Aorta (tissue), 5 donors: ENCODE data around the gene HK3. TPM values are rescaled to one million over a fixed set of nuclear protein-coding genes. Genes with fewer than 3 reads are reported as not detected.
A peak's percentile ranks its signal among the peaks of the same experiment; 100 is the strongest.

Source experiments
- ATAC-seq: fragments of 200-7000 bp; cut with Tn5 transposase; one replicate; pipeline ENCODE4 v1.9.1; 2022; ENCODE audit warnings: moderate library complexity; ENCODE audit not compliant: low FRiP score
- DNase-seq, 2 donors: peaks; one replicate each; pipeline ENCODE4 v3.0.0-alpha.2; 2020
- H3K27ac ChIP-seq, 2 donors: one replicate each; pipeline ENCODE4 v1.5.1; 2013; ENCODE audit warnings: low read length in 2 of 2, mild to moderate bottlenecking in 2 of 2, moderate library complexity in 2 of 2, control low read depth in 1 of 2, inconsistent platforms in 1 of 2, low read depth in 1 of 2
- H3K27me3 ChIP-seq, 2 donors: one replicate each; pipeline ENCODE4 v1.6.1; 2013; ENCODE audit warnings: control low read depth in 1 of 2, low read length in 1 of 2, mild to moderate bottlenecking in 1 of 2, moderate library complexity in 1 of 2; ENCODE audit not compliant: insufficient read depth in 2 of 2, control insufficient read depth in 1 of 2
- H3K36me3 ChIP-seq, 2 donors: one replicate each; pipeline ENCODE4 v1.6.1; 2013; ENCODE audit warnings: control low read depth in 1 of 2, low read length in 1 of 2, mild to moderate bottlenecking in 1 of 2; ENCODE audit not compliant: insufficient read depth in 2 of 2, control insufficient read depth in 1 of 2
- H3K4me1 ChIP-seq, 2 donors: one replicate each; pipeline ENCODE4 v1.6.1; 2013; ENCODE audit warnings: low read length in 2 of 2, control low read depth in 1 of 2, mild to moderate bottlenecking in 1 of 2, moderate library complexity in 1 of 2; ENCODE audit not compliant: insufficient read depth in 2 of 2, control insufficient read depth in 1 of 2
- H3K4me3 ChIP-seq, 2 donors: one replicate each; pipeline ENCODE4 v1.5.1; 2013; ENCODE audit warnings: low read length in 2 of 2, control low read depth in 1 of 2, mild to moderate bottlenecking in 1 of 2
- H3K9me3 ChIP-seq: one replicate; pipeline ENCODE4 v1.6.1; 2013; ENCODE audit warnings: mild to moderate bottlenecking, low read length; ENCODE audit not compliant: control insufficient read depth
- WGBS, 2 donors: extraction: QIAGEN DNeasy Blood & Tissue Kit; methylation state at CpG; one replicate each; pipeline ENCODE4 v1.1.7; 2013; 5-methylcytosine and 5-hydroxymethylcytosine counted together
- intact Hi-C, 2 donors: fragments of 100-400 bp; cut with DNase I; formaldehyde crosslinking; loops; one replicate each; pipeline versions ENCODE4 v1.14.2 to v1.15.0; 2022
- long read RNA-seq, 2 donors: library from polyadenylated mRNA; unstranded; transcript quantifications; one replicate each; pipeline ENCODE4 v2.0.0, GENCODE V29; 2020 to 2021
- polyA plus RNA-seq, 2 donors: library from polyadenylated mRNA; stranded (reverse); fragments of 200-250 nt; gene quantifications; one replicate each; pipeline ENCODE4 v1.2.3, GENCODE V29; 2013
- total RNA-seq, 2 donors: library from RNA; stranded (reverse); fragmentation: NEBNext Ultra II Directional; extraction: Animal tissue kit (Norgen Biotek cat#: 25700); gene quantifications; one replicate each; pipeline ENCODE4 v1.2.1, GENCODE V29; 2021
- donor health status: healthy with polysubstance abuse.
- donor health status: Bipolar disorder and iron deficiency.
- donor health status: DM: no; HTN: no; CAD: no.
- donor health status: DM: no; HTN: no; CAD: no.
- donor health status: DM: yes; HTN: yes; CAD: no.

Gene HK3, protein sequence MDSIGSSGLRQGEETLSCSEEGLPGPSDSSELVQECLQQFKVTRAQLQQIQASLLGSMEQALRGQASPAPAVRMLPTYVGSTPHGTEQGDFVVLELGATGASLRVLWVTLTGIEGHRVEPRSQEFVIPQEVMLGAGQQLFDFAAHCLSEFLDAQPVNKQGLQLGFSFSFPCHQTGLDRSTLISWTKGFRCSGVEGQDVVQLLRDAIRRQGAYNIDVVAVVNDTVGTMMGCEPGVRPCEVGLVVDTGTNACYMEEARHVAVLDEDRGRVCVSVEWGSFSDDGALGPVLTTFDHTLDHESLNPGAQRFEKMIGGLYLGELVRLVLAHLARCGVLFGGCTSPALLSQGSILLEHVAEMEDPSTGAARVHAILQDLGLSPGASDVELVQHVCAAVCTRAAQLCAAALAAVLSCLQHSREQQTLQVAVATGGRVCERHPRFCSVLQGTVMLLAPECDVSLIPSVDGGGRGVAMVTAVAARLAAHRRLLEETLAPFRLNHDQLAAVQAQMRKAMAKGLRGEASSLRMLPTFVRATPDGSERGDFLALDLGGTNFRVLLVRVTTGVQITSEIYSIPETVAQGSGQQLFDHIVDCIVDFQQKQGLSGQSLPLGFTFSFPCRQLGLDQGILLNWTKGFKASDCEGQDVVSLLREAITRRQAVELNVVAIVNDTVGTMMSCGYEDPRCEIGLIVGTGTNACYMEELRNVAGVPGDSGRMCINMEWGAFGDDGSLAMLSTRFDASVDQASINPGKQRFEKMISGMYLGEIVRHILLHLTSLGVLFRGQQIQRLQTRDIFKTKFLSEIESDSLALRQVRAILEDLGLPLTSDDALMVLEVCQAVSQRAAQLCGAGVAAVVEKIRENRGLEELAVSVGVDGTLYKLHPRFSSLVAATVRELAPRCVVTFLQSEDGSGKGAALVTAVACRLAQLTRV
- 10 to 100 TPM; 26.8 to 38.8 TPM for total RNA-seq
- polyA plus RNA-seq = 1 to 10 TPM; 7.9 to 8.9 TPM
- long read RNA-seq, donor 1, transcript HK3-201 (19 exons, 3,066 nt) = major isoform, 9 of 31 reads
- long read RNA-seq, donor 1, partial matches to known transcripts = 8 of 31 reads
- long read RNA-seq, donor 1, other reads (novel, unspliced or antisense) = 12 of 31 reads
- long read RNA-seq, donor 2, transcript HK3-201 (19 exons, 3,066 nt) = major isoform, 8 of 28 reads
- long read RNA-seq, donor 2, partial matches to known transcripts = 2 of 28 reads
- long read RNA-seq, donor 2, other reads (novel, unspliced or antisense) = 17 of 28 reads

DNA sequence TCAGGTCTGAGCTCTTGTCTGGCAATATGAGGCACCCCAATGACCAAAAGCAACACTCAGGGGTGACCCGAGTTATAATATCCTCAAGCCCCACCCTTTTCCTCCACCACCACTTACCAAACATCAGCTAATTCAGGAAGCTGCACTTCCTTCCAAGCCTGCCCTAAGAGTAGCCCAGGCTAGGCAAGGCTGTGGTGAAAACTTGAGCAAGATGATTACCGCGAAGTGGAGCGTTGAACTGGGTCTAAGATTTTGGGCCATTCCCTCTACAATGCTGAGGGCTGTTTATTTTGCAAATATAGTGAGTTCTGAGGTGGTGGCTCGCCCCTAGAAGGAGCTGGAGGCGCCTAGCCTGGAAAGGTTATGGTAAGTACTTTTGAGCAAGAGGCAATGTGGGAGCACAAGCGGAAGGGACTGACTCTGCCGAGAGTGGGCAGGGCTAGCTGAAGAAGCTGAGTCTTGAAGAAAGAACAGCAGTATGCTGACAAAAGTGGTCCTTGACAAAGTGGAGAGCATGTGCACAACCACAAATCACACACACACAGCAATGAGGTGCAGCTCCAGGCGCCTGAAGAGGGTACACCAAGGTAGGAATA, at the start of gene HK3:
Gene HK3, minus strand, starts transcription at position 51 of the 596 bp plus-strand sequence. CDS start 3,187 bp downstream, outside the sequence.
- 74 to 77% methylated on average over 9 of the region's 9 CpGs for WGBS, 2 donors

DNA sequence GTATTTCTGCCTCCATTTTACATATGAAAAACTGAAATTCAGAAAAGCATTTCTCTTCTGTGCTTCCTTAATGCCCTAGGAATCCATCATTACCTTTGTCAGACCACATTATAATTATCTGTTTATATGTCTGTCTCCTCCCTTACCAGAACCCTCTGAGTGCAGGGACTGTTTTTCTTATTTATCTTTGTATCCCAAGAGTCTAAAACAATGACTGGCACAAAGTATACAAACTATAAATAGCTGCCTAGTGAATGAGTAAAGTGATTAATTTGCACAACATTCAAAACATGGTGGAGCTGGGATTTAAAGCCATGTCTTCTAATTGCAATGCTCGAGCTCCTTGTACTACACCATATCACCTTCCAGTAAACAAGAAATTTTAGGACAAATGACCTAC, 49.3 kb upstream of the HK3 start:
- DNase-seq = no peak
- Histone ChIP-seq H3K9me3 (no peaks in the 10 kb centered on the region), H3K4me1 (no peaks in the 10 kb centered on the region), H3K27ac (no peak overlapping the region), H3K4me3 (no peak overlapping the region), H3K36me3 (peaks cover 0 to 2% of the 10 kb centered on the region in 2 donors), H3K27me3 (no peaks in the 10 kb centered on the region)
- ATAC-seq = no peak
- intact Hi-C loops = no loop called here
- WGBS, 2 donors = 57 to 66% methylated on average over 1 of the region's 1 CpG

More for the DNA sequence above, at the start of gene HK3:
- Histone ChIP-seq H3K27ac (no peak within 1 kb of the TSS), H3K9me3 (no peaks in the 10 kb centered on the region), H3K27me3 (no peaks in the 10 kb centered on the region), H3K36me3 (peaks cover 4 to 5% of the 10 kb centered on the region in 2 donors), H3K4me3 (no peak within 1 kb of the TSS), H3K4me1 (no peaks in the 10 kb centered on the region)
- intact Hi-C loops = no loop called here
- DNase-seq (peak in 1 of 2 donors; percentile 57), ATAC-seq (no peak)

DNA sequence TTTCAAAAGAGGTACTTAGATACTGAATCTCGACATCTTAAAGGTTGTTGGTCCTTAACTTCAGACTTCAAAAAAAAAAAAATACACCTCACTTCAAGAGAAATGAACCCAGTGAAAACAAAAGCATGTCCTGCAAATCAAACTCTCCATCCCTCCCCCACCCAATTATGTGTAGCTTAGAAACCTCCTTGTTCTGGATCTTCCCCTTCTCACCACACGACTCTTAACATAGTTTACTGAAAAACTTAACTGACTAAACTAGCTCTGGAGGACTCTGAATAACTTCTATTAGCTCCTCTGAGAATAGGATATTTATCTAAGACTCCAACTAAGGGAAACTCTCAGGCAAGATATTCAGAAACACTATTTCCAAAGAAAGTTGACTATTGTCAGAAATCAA, 48.7 kb upstream of the HK3 start:
- peaks cover 2% of the 10 kb centered on the region in 2 donors for H3K36me3 ChIP-seq
- intact Hi-C loops = no loop called here
- ATAC-seq = no peak

DNA sequence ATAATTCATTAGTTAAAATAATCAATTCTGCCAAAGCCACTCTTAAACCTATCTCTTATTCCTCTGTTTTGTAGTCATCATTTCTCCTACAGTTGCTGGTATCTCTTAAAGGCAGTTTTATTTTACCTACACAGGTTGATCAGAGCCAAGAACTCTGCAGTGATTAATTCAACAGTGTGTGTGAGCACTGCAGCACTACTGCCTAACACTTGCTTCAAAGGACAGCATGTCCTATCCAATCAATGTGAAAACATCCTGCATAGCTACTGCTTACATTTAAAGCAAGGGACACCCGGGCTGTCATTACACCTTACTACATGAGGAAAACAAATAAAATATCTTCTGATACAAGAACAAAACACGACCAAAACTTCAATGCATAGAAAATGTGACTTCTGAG, 45.1 kb upstream of the HK3 start:
- Histone ChIP-seq H3K36me3 (peaks cover 2 to 4% of the 10 kb centered on the region in 2 donors), H3K4me3 (no peak overlapping the region), H3K9me3 (no peaks in the 10 kb centered on the region), H3K27me3 (no peaks in the 10 kb centered on the region), H3K27ac (no peak overlapping the region), H3K4me1 (no peaks in the 10 kb centered on the region)
- intact Hi-C loops = no loop called here
- DNase-seq = no peak
- 36 to 38% methylated on average over 2 of the region's 2 CpGs for WGBS, 2 donors
- no peak for ATAC-seq

More for the DNA sequence above, 48.7 kb upstream of the HK3 start:
- WGBS, 2 donors = 67 to 68% methylated on average over 2 of the region's 2 CpGs
- Histone ChIP-seq H3K9me3 (no peaks in the 10 kb centered on the region), H3K4me3 (no peak overlapping the region), H3K4me1 (no peaks in the 10 kb centered on the region), H3K27ac (no peak overlapping the region), H3K27me3 (no peaks in the 10 kb centered on the region)
- DNase-seq = no peak

DNA sequence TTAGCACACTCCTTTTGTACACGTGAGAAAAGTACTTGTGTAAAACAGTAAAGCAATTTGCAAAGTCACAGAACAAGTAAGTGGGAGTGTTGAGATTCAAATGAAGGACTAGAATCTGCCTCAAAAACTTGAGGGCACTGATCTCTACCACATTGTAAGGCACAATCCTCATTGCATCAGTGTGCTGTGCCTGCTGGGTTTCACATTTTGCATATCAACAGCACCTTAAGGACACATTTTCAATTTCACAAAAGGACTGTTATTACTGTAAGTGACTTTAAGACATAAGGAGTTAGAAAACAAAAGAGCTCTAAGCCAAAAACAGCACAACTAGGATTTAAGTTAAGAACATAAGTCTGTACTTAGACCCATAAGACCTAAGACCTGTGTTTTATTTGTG, 44.7 kb upstream of the HK3 start:
- Histone ChIP-seq H3K27me3 (no peaks in the 10 kb centered on the region), H3K36me3 (peaks cover 2 to 4% of the 10 kb centered on the region in 2 donors), H3K27ac (no peak overlapping the region), H3K4me1 (no peaks in the 10 kb centered on the region), H3K9me3 (no peaks in the 10 kb centered on the region), H3K4me3 (no peak overlapping the region)
- DNase-seq = no peak
- 46 to 50% methylated on average over 1 of the region's 1 CpG for WGBS, 2 donors
- intact Hi-C loops = no loop called here
- no peak for ATAC-seq

DNA sequence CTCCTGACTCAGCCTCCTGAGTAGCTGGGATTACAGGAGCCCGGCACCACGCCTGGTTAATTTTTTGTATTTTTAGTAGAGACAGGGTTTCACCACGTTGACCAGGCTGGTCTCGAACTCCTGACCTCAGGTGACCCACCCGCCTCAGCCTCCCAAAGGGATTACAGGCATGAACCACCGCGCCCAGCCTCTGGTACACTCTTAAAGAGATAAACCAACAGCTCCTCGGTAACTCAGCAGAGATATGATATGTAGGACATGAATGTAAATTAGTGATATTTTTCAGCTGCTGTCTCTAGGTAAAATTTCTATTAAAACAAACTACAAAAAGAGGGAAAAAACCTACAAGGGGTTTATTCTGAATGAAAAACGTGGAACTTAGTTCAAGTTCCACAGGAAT, 42.8 kb upstream of the HK3 start:
- DNase-seq (no peak), ATAC-seq (no peak)
- Histone ChIP-seq H3K4me3 (no peak overlapping the region), H3K36me3 (peaks cover 2 to 4% of the 10 kb centered on the region in 2 donors), H3K27ac (no peak overlapping the region), H3K27me3 (no peaks in the 10 kb centered on the region), H3K9me3 (no peaks in the 10 kb centered on the region), H3K4me1 (no peaks in the 10 kb centered on the region)
- 69 to 70% methylated on average over 9 of the region's 9 CpGs for WGBS, 2 donors
- intact Hi-C loops = no loop called here

DNA sequence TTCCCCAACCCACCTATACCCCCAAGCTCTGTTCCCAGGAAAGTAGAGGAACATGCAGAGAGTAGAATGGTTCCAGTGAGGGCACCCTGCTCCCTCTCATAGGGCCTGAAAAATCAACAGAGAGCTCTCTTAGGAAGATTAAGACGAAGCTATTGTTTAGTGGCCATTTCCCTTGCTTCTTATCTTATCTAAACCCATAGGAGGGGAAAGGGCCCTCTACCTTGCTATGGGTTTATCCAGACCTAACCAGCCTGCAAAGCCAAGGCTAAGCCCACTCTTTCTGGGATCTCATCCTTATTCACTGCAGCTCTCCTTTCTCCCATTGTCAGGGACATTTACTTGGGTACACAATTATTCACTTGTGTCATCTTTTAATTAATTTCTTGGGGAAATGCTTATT, 39.3 kb upstream of the HK3 start:
- Histone ChIP-seq H3K4me3 (no peak overlapping the region), H3K4me1 (no peaks in the 10 kb centered on the region), H3K27ac (no peak overlapping the region), H3K36me3 (peaks cover 0 to 4% of the 10 kb centered on the region in 2 donors), H3K9me3 (no peaks in the 10 kb centered on the region), H3K27me3 (no peaks in the 10 kb centered on the region)
- intact Hi-C loops = no loop called here
- WGBS, 2 donors = 76 to 81% methylated on average over 1 of the region's 1 CpG
- ATAC-seq (no peak), DNase-seq (no peak)

DNA sequence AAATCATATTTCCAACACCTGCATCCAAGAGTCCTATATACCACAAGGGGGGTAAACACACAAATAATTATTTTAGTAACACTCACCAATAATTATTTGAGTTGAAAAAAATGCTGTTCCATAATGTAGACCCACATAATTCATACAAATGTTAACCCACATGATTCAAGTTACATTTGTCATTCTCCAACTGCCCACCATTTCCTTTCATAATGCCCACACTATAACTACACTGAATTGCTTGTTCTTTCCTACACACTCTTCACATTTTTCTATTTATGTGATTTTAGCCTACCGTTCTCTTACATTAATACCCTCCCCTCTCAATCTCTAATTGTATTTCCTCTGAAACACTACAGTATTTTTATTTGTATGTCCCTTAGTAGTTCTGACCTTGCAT, 35.9 kb upstream of the HK3 start:
- DNase-seq (no peak), ATAC-seq (no peak)
- no peak overlapping the region for H3K27ac ChIP-seq
- H3K36me3 ChIP-seq = peaks cover 0 to 5% of the 10 kb centered on the region in 2 donors
- H3K27me3 ChIP-seq = no peaks in the 10 kb centered on the region
- WGBS, 2 donors = 47 to 84% methylated on average over 1 of the region's 1 CpG
- H3K4me3 ChIP-seq = no peak overlapping the region
- H3K9me3 ChIP-seq = no peaks in the 10 kb centered on the region
- H3K4me1 ChIP-seq = no peaks in the 10 kb centered on the region
- intact Hi-C loops = no loop called here
